Neutrophil (primary cell): ENCODE data around the gene BTRC.

Experiments used
- H3K27ac ChIP-seq: fragments of 200-600 bp; sonication (generic); 2 replicates; pipeline ENCODE4 v1.5.1; 2016; ENCODE audit warnings: mild to moderate bottlenecking, moderate library complexity
- H3K27me3 ChIP-seq: fragments of 200-600 bp; sonication (generic); 2 replicates; pipeline ENCODE4 v1.6.0; 2016; ENCODE audit warnings: mild to moderate bottlenecking
- H3K36me3 ChIP-seq: fragments of 200-600 bp; sonication (generic); 2 replicates; pipeline ENCODE4 v1.5.1; 2017
- H3K4me1 ChIP-seq, 2 experiments: fragments of 200-600 bp in 1 of 2; sonication (generic) in 1 of 2; 1 replicate in 1 of 2; 2 replicates in 1 of 2; pipeline versions ENCODE4 v1.5.1 to v1.6.1; 2013 to 2016; ENCODE audit warnings: low read depth in 1 of 2, low read length in 1 of 2, mild to moderate bottlenecking in 1 of 2, moderate library complexity in 1 of 2; ENCODE audit not compliant: control insufficient read depth in 1 of 2, insufficient read depth in 1 of 2
- H3K4me3 ChIP-seq, 2 experiments: fragments of 200-600 bp in 1 of 2; sonication (generic) in 1 of 2; 1 replicate in 1 of 2; 2 replicates in 1 of 2; pipeline ENCODE4 v1.5.1; 2013 to 2016; ENCODE audit warnings: low read depth in 1 of 2, low read length in 1 of 2, mild to moderate bottlenecking in 1 of 2, moderate library complexity in 1 of 2
- H3K9me3 ChIP-seq: fragments of 200-600 bp; sonication (generic); 2 replicates; pipeline ENCODE4 v1.5.1; 2016
- CTCF ChIP-seq: fragments of 200-600 bp; sonication (generic); IDR thresholded peaks from 2 replicates; pipeline ENCODE4 v1.5.1; 2016; ENCODE audit warnings: antibody characterized with exemption

BTRC gene

GRCh38 chr10:101578192-101578591, 224.2 kb downstream of the BTRC start:
- Histone ChIP-seq H3K4me3 (no peak overlapping the region), H3K27me3 (no peaks in the 10 kb centered on the region), H3K9me3 (no peaks in the 10 kb centered on the region), H3K36me3 (peaks cover 60% of the 10 kb centered on the region), H3K27ac (no peak overlapping the region), H3K4me1 (no peaks in the 10 kb centered on the region)
- no peak for TF ChIP-seq CTCF

GRCh38 chr10:101578803-101579515, 225.0 kb downstream of the BTRC start:
- Histone ChIP-seq H3K27me3 (no peaks in the 10 kb centered on the region), H3K27ac (no peak overlapping the region), H3K36me3 (peaks cover 67% of the 10 kb centered on the region), H3K9me3 (no peaks in the 10 kb centered on the region), H3K4me3 (no peak overlapping the region), H3K4me1 (no peaks in the 10 kb centered on the region)
- no peak for TF ChIP-seq CTCF

GRCh38 chr10:101579516-101579870, 225.5 kb downstream of the BTRC start:
- H3K4me3 ChIP-seq: no peak overlapping the region
- H3K9me3 ChIP-seq: no peaks in the 10 kb centered on the region
- H3K27ac ChIP-seq: no peak overlapping the region
- H3K36me3 ChIP-seq: peaks cover 69% of the 10 kb centered on the region
- no peak for TF ChIP-seq CTCF
- H3K4me1 ChIP-seq: no peaks in the 10 kb centered on the region
- H3K27me3 ChIP-seq: no peaks in the 10 kb centered on the region

GRCh38 chr10:101580486-101581399, 226.8 kb downstream of the BTRC start:
- no peaks in the 10 kb centered on the region for H3K4me1 ChIP-seq
- no peaks in the 10 kb centered on the region for H3K9me3 ChIP-seq
- peaks cover 77% of the 10 kb centered on the region for H3K36me3 ChIP-seq
- TF ChIP-seq CTCF: no peak
- H3K27me3 ChIP-seq: no peaks in the 10 kb centered on the region
- H3K27ac ChIP-seq: no peak overlapping the region
- H3K4me3 ChIP-seq: no peak overlapping the region

GRCh38 chr10:101585841-101586240, 231.9 kb downstream of the BTRC start:
- TF ChIP-seq CTCF: no peak
- no peaks in the 10 kb centered on the region for H3K27me3 ChIP-seq
- H3K9me3 ChIP-seq: no peaks in the 10 kb centered on the region
- H3K4me3 ChIP-seq: no peak overlapping the region
- no peak overlapping the region for H3K27ac ChIP-seq
- peaks cover 38% of the 10 kb centered on the region for H3K36me3 ChIP-seq
- H3K4me1 ChIP-seq: peaks cover 14 to 15% of the 10 kb centered on the region in 2 experiments
